K562 (cell line): ENCODE data around the gene CYS1. TPM values are rescaled to one million over a fixed set of nuclear protein-coding genes. Genes with fewer than 3 reads are reported as not detected.
A peak's percentile ranks its signal among the peaks of the same experiment; 100 is the strongest.

Experiments
- C11orf30 ChIP-seq: fragments of 450-650 bp; IDR thresholded peaks from 2 replicates; pipeline ENCODE4 v1.6.1; 2016; ENCODE audit warnings: low read depth, mild to moderate bottlenecking
- CREM ChIP-seq: IDR thresholded peaks from 2 replicates; pipeline ENCODE4 v1.6.1; 2014; ENCODE audit warnings: antibody characterized with exemption, low read depth
- EGR1 ChIP-seq: fragments of 450-650 bp; conservative IDR thresholded peaks from 2 replicates; pipeline ENCODE4 v1.6.1; 2017; ENCODE audit warnings: mild to moderate bottlenecking
- EZH2 ChIP-seq: IDR thresholded peaks from 2 replicates; pipeline ENCODE4 v1.6.1; 2012; ENCODE audit warnings: low read depth, mild to moderate bottlenecking, inconsistent platforms, low read length, borderline replicate concordance
- HCFC1 ChIP-seq: IDR thresholded peaks from 2 replicates; pipeline ENCODE4 v1.6.1; 2012; ENCODE audit warnings: low read depth, low read length, improper control_type of control experiment
- KDM1A ChIP-seq, 2 experiments: fragments of 450-650 bp; IDR thresholded peaks; 2 replicates each; pipeline ENCODE4 v1.6.1; 2016; ENCODE audit warnings: mild to moderate bottlenecking in 2 of 2
- KLF6 ChIP-seq: fragments of 250-450 bp; sonication (Bioruptor Pico); IDR thresholded peaks from 2 replicates; pipeline ENCODE4 v1.4.0; 2020; ENCODE audit warnings: mild to moderate bottlenecking, moderate library complexity, borderline replicate concordance
- MEF2A ChIP-seq: IDR thresholded peaks from 2 replicates; pipeline ENCODE4 v1.6.1; 2011; ENCODE audit warnings: low read depth, mild to moderate bottlenecking, low read length, moderate library complexity; ENCODE audit not compliant: control insufficient read depth
- MTA1 ChIP-seq: fragments of 450-650 bp; IDR thresholded peaks from 2 replicates; pipeline ENCODE4 v1.6.1; 2017; ENCODE audit warnings: borderline replicate concordance
- POLR3G ChIP-seq: IDR thresholded peaks from 2 replicates; pipeline ENCODE4 v1.6.1; 2011; ENCODE audit not compliant: insufficient read length, insufficient replicate concordance; ENCODE audit errors: extremely low read depth
- SP1 ChIP-seq: sonication (generic); formaldehyde crosslinking; IDR thresholded peaks from 2 replicates; pipeline ENCODE4 v1.8.1; 2022; ENCODE audit warnings: mild to moderate bottlenecking, missing genetic modification reagents
- YBX1 ChIP-seq: fragments of 450-650 bp; IDR thresholded peaks from 2 replicates; pipeline ENCODE4 v1.7.1; 2016; ENCODE audit warnings: mild to moderate bottlenecking
- ZNF165 ChIP-seq: fragments of 250-450 bp; sonication (Bioruptor Pico); IDR thresholded peaks from 2 replicates; pipeline ENCODE4 v1.4.0; 2020; ENCODE audit warnings: borderline replicate concordance
- ZNF324 ChIP-seq: fragments of 250-450 bp; sonication (Bioruptor Pico); IDR thresholded peaks from 2 replicates; pipeline ENCODE4 v1.4.0; 2020; ENCODE audit warnings: mild to moderate bottlenecking
- ZNF695 ChIP-seq: fragments of 450-650 bp; formaldehyde crosslinking; IDR thresholded peaks from 2 replicates; pipeline ENCODE4 v1.4.0; 2020; ENCODE audit warnings: mild to moderate bottlenecking, moderate library complexity
- polyA plus RNA-seq, 8 experiments: library from polyadenylated mRNA; depleted of rRNA in 4 of 8; stranded (reverse) in 5 of 8; unstranded in 3 of 8; fragments of >200 nt; fragmentation: Nextera tagmentation in 2 of 8; fragmentation: Illumina TruSeq in 1 of 8; extraction: Ambion mirVana in 2 of 8; extraction: Trizol in 1 of 8; gene quantifications; 2 replicates each; pipeline versions ENCODE4 v1.2.1 to v1.2.3, GENCODE V29; 2011 to 2014; ENCODE audit warnings: inconsistent platforms in 1 of 8, missing spikeins in 1 of 8
- total RNA-seq, 7 experiments: library from RNA; depleted of rRNA in 6 of 7; stranded (reverse); fragments of >200 nt in 6 of 7; fragmentation: Illumina TruSeq in 2 of 7; extraction: Trizol in 2 of 7; gene quantifications; 2 replicates each; pipeline versions ENCODE4 v1.2.1 to v1.2.3, GENCODE V29; 2011 to 2021; ENCODE audit warnings: low replicate concordance in 1 of 7
- TF ChIP-seq, protein P1 (sequence below): sonication (generic); formaldehyde crosslinking; IDR thresholded peaks from 2 replicates; pipeline ENCODE4 v1.8.1; 2023; ENCODE audit warnings: mild to moderate bottlenecking, missing genetic modification reagents
- TF ChIP-seq, protein P2 (sequence below), 3 experiments: fragments of 200-800 bp in 1 of 3; sonication (Bioruptor generic) in 1 of 3; sonication (generic) in 1 of 3; formaldehyde crosslinking in 1 of 3; IDR thresholded peaks; 2 replicates each; pipeline versions ENCODE4 v1.6.1 to v1.8.0; 2016 to 2022; ENCODE audit warnings: mild to moderate bottlenecking in 2 of 3, missing compliant biosample characterization in 2 of 3, missing genetic modification characterization in 2 of 3, missing genetic modification reagents in 1 of 3
- TF ChIP-seq, protein P3 (sequence below): fragments of 200-800 bp; sonication (Bioruptor generic); IDR thresholded peaks from 2 replicates; pipeline ENCODE4 v1.6.1; 2016; ENCODE audit warnings: missing genetic modification characterization, missing compliant biosample characterization

Gene CYS1
- total and polyA plus RNA-seq, 9 of the 15 experiments (the other 6 are each of a cell fraction or from before 2014, with no cell fraction given) = 0.11 to 0.13 TPM; not detected in 7

- TF ChIP-seq, protein P1, sequence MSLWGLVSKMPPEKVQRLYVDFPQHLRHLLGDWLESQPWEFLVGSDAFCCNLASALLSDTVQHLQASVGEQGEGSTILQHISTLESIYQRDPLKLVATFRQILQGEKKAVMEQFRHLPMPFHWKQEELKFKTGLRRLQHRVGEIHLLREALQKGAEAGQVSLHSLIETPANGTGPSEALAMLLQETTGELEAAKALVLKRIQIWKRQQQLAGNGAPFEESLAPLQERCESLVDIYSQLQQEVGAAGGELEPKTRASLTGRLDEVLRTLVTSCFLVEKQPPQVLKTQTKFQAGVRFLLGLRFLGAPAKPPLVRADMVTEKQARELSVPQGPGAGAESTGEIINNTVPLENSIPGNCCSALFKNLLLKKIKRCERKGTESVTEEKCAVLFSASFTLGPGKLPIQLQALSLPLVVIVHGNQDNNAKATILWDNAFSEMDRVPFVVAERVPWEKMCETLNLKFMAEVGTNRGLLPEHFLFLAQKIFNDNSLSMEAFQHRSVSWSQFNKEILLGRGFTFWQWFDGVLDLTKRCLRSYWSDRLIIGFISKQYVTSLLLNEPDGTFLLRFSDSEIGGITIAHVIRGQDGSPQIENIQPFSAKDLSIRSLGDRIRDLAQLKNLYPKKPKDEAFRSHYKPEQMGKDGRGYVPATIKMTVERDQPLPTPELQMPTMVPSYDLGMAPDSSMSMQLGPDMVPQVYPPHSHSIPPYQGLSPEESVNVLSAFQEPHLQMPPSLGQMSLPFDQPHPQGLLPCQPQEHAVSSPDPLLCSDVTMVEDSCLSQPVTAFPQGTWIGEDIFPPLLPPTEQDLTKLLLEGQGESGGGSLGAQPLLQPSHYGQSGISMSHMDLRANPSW (CRISPR knock-in tag) = no peak
- no peak for TF ChIP-seq SP1 (CRISPR knock-in tag)
- no peak for TF ChIP-seq MEF2A
- no peak for TF ChIP-seq KLF6 (CRISPR knock-in tag)
- TF ChIP-seq HCFC1 = no peak
- TF ChIP-seq, protein P2, sequence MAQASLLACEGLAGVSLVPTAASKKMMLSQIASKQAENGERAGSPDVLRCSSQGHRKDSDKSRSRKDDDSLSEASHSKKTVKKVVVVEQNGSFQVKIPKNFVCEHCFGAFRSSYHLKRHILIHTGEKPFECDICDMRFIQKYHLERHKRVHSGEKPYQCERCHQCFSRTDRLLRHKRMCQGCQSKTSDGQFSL (CRISPR knock-in tag; IDR thresholded peaks at IDR 0.05) = no peak
- TF ChIP-seq, protein P2 (tag; IDR thresholded peaks at IDR 0.05) = no peak
- no peak for TF ChIP-seq ZNF695
- TF ChIP-seq KDM1A (IDR thresholded peaks at IDR 0.05) = peak in 1 of 2 experiments; percentile 10; a peak in 1 of 4 replicates
- TF ChIP-seq MTA1 = no peak
- no peak for TF ChIP-seq EGR1
- TF ChIP-seq CREM = no peak
- TF ChIP-seq ZNF165 (CRISPR knock-in tag) = no peak
- TF ChIP-seq YBX1 = no peak
- TF ChIP-seq, protein P3, sequence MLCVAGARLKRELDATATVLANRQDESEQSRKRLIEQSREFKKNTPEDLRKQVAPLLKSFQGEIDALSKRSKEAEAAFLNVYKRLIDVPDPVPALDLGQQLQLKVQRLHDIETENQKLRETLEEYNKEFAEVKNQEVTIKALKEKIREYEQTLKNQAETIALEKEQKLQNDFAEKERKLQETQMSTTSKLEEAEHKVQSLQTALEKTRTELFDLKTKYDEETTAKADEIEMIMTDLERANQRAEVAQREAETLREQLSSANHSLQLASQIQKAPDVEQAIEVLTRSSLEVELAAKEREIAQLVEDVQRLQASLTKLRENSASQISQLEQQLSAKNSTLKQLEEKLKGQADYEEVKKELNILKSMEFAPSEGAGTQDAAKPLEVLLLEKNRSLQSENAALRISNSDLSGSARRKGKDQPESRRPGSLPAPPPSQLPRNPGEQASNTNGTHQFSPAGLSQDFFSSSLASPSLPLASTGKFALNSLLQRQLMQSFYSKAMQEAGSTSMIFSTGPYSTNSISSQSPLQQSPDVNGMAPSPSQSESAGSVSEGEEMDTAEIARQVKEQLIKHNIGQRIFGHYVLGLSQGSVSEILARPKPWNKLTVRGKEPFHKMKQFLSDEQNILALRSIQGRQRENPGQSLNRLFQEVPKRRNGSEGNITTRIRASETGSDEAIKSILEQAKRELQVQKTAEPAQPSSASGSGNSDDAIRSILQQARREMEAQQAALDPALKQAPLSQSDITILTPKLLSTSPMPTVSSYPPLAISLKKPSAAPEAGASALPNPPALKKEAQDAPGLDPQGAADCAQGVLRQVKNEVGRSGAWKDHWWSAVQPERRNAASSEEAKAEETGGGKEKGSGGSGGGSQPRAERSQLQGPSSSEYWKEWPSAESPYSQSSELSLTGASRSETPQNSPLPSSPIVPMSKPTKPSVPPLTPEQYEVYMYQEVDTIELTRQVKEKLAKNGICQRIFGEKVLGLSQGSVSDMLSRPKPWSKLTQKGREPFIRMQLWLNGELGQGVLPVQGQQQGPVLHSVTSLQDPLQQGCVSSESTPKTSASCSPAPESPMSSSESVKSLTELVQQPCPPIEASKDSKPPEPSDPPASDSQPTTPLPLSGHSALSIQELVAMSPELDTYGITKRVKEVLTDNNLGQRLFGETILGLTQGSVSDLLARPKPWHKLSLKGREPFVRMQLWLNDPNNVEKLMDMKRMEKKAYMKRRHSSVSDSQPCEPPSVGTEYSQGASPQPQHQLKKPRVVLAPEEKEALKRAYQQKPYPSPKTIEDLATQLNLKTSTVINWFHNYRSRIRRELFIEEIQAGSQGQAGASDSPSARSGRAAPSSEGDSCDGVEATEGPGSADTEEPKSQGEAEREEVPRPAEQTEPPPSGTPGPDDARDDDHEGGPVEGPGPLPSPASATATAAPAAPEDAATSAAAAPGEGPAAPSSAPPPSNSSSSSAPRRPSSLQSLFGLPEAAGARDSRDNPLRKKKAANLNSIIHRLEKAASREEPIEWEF (CRISPR knock-in tag) = no peak
- no peak for TF ChIP-seq POLR3G
- no peak for TF ChIP-seq EZH2
- TF ChIP-seq ZNF324 (CRISPR knock-in tag) = no peak
- peak; percentile 19; the same call in 1 of the 2 replicates for TF ChIP-seq C11orf30
These were observed 40.8 kb upstream of the CYS1 start (continued) for GRCh38 chr2:10120877-10121574.
